HepG2 (cell line): Measurements from ENCODE around the gene FUBP3. TPM values are rescaled to one million over a fixed set of nuclear protein-coding genes. Genes with fewer than 3 reads are reported as not detected.

Experiments
- ATAC-seq: fragments of 200-7000 bp; cut with Tn5 transposase; 3 replicates; pipeline ENCODE4 v1.9.1; 2020; ENCODE audit warnings: mild to moderate bottlenecking, moderate library complexity
- BruUV-seq: library from RNA; stranded (reverse); fragments of 400-500 nt; replicated peaks from 2 replicates; lab custom pipeline; 2021; lab: Mats Ljungman, UMichigan
- CTCF ChIA-PET: fragments of 300-600 bp; formaldehyde crosslinking; extraction: SDS; loops from one replicate; lab custom pipeline; 2021; ENCODE audit warnings: low total read pairs, inconsistent platforms, low intra/inter-chr PET ratio; lab: Yijun Ruan, JAX
- POLR2A ChIA-PET: fragments of 350-600 bp; sonication (Branson Sonifier 250); formaldehyde crosslinking; loops from one replicate; lab custom pipeline; 2020; ENCODE audit warnings: antibody characterized with exemption, inconsistent platforms; lab: Yijun Ruan, JAX
- DNase-seq: peaks from one replicate; pipeline ENCODE4 v3.0.0-alpha.2; 2015; ENCODE audit warnings: low spot score
- FAIRE-seq: peaks from 3 replicates; lab custom pipeline; 2011; peaks lifted over from hg19 to GRCh38; lab: Jason Lieb, UNC
- H2AFZ ChIP-seq: one replicate; pipeline ENCODE4 v1.6.1; 2011; ENCODE audit warnings: low read length, inconsistent platforms
- H3K27ac ChIP-seq: fragments of 300-600 bp; 3 replicates; pipeline ENCODE4 v1.8.0; 2011; ENCODE audit warnings: mixed run types, mild to moderate bottlenecking, mixed read lengths, low read length, inconsistent platforms; ENCODE audit not compliant: insufficient read depth; ENCODE audit errors: extremely low read length
- H3K27me3 ChIP-seq, 2 experiments: fragments of 200-600 bp in 1 of 2; 2 replicates in 1 of 2; 3 replicates in 1 of 2; pipeline versions ENCODE4 v1.6.0 to v1.8.0; 2011; ENCODE audit warnings: low read length in 2 of 2, mild to moderate bottlenecking in 2 of 2, moderate library complexity in 2 of 2, inconsistent platforms in 1 of 2; ENCODE audit not compliant: insufficient read depth in 2 of 2, control insufficient read depth in 1 of 2
- H3K36me3 ChIP-seq, 2 experiments: fragments of 200-600 bp in 1 of 2; replicated peaks in 1 of 2; 2 replicates in 1 of 2; 3 replicates in 1 of 2; pipeline versions ENCODE4 v1.5.1 to v1.8.0; 2011; ENCODE audit warnings: low read length in 2 of 2, inconsistent platforms in 1 of 2; ENCODE audit not compliant: insufficient read depth in 2 of 2, control insufficient read depth in 1 of 2
- H3K4me1 ChIP-seq: 2 replicates; pipeline ENCODE4 v1.5.1; 2012; ENCODE audit warnings: low read length, inconsistent platforms; ENCODE audit not compliant: insufficient read depth
- H3K4me2 ChIP-seq: 2 replicates; pipeline ENCODE4 v1.6.0; 2011; ENCODE audit warnings: low read depth, low read length, inconsistent platforms
- H3K4me3 ChIP-seq, 3 experiments: fragments of 200-600 bp in 1 of 3; sonication (generic), shearing (Covaris generic) in 1 of 3; replicated peaks in 1 of 3; 2 replicates each; pipeline ENCODE4 v1.5.1; 2011 to 2016; ENCODE audit warnings: low read length in 3 of 3, inconsistent platforms in 2 of 3, low read depth in 2 of 3, mild to moderate bottlenecking in 2 of 3, control low read depth in 1 of 3, mixed read lengths in 1 of 3; ENCODE audit not compliant: insufficient read depth in 1 of 3
- H3K79me2 ChIP-seq: one replicate; pipeline ENCODE4 v1.6.1; 2011; ENCODE audit warnings: low read length, inconsistent platforms; ENCODE audit not compliant: insufficient read depth
- H3K9ac ChIP-seq: 2 replicates; pipeline ENCODE4 v1.6.0; 2011; ENCODE audit warnings: mild to moderate bottlenecking, low read depth, low read length, inconsistent platforms; ENCODE audit not compliant: insufficient read depth
- H3K9me3 ChIP-seq: 2 replicates; pipeline ENCODE4 v1.5.1; 2012; ENCODE audit warnings: mild to moderate bottlenecking, low read length
- H4K20me1 ChIP-seq: 2 replicates; pipeline ENCODE4 v1.6.0; 2011; ENCODE audit warnings: inconsistent platforms, mild to moderate bottlenecking, low read length, moderate library complexity; ENCODE audit not compliant: insufficient read depth
- CCDC6 ChIP-seq: sonication (generic); formaldehyde crosslinking; IDR thresholded peaks from 2 replicates; pipeline ENCODE4 v1.8.1; 2022; ENCODE audit warnings: mild to moderate bottlenecking, missing genetic modification reagents, moderate library complexity
- KLF11 ChIP-seq: IDR thresholded peaks from 2 replicates; pipeline ENCODE4 v1.6.1; 2016; ENCODE audit warnings: missing compliant biosample characterization
- NCOA1 ChIP-seq: sonication (generic); formaldehyde crosslinking; IDR thresholded peaks from 2 replicates; pipeline ENCODE4 v1.9.0; 2021; ENCODE audit warnings: missing genetic modification reagents
- PRDM15 ChIP-seq: sonication (generic); formaldehyde crosslinking; IDR thresholded peaks from 2 replicates; pipeline ENCODE4 v1.4.0; 2020; ENCODE audit warnings: missing genetic modification reagents
- SPEN ChIP-seq: sonication (generic); formaldehyde crosslinking; IDR thresholded peaks from 2 replicates; pipeline ENCODE4 v1.5.1; 2020; ENCODE audit warnings: low read depth, mild to moderate bottlenecking, missing genetic modification reagents
- TARDBP ChIP-seq: sonication (generic); formaldehyde crosslinking; IDR thresholded peaks from 2 replicates; pipeline ENCODE4 v1.8.0; 2022; ENCODE audit warnings: mild to moderate bottlenecking, missing genetic modification reagents
- TBL1XR1 ChIP-seq: fragments of 150-350 bp; IDR thresholded peaks from 2 replicates; pipeline ENCODE4 v1.6.1; 2014; ENCODE audit warnings: borderline replicate concordance, low read length; ENCODE audit not compliant: partially characterized antibody
- ZNF780A ChIP-seq: sonication (generic); formaldehyde crosslinking; IDR thresholded peaks from 2 replicates; pipeline ENCODE4 v1.8.0; 2022; ENCODE audit warnings: mild to moderate bottlenecking, missing genetic modification reagents, moderate library complexity
- ZNF792 ChIP-seq: IDR thresholded peaks from 2 replicates; pipeline ENCODE4 v1.6.1; 2016
- ZNF891 ChIP-seq: sonication (generic); formaldehyde crosslinking; IDR thresholded peaks from 2 replicates; pipeline ENCODE4 v1.5.0; 2020; ENCODE audit warnings: mild to moderate bottlenecking, missing genetic modification reagents
- ZSCAN25 ChIP-seq: sonication (generic); formaldehyde crosslinking; IDR thresholded peaks from 2 replicates; pipeline ENCODE4 v1.8.0; 2022; ENCODE audit warnings: mild to moderate bottlenecking, missing genetic modification reagents
- WGBS: methylation state at CpG from one replicate; pipeline ENCODE4 v1.1.6; 2017; ENCODE audit warnings: low lambda C conversion rate; 5-methylcytosine and 5-hydroxymethylcytosine counted together
- in situ Hi-C: cut with HindIII; loops from 2 replicates; pipeline ENCODE4 v1.10.0; 2017; ENCODE audit warnings: low pct_unique_long_range_greater_than_20kb; ENCODE audit not compliant: extremely low pct_ligation_motif_present
- intact Hi-C: fragments of 100-400 bp; cut with micrococcal nuclease; formaldehyde crosslinking; loops from one replicate; pipeline ENCODE4 v1.10.0; 2022; ENCODE audit not compliant: unreplicated experiment
- polyA plus RNA-seq, 8 experiments: library from polyadenylated mRNA; depleted of rRNA in 3 of 8; stranded (reverse) in 7 of 8; unstranded in 1 of 8; fragments of >200 nt; fragmentation: Illumina TruSeq in 4 of 8; extraction: Trizol in 4 of 8; gene quantifications; 2 replicates each; pipeline versions ENCODE4 v1.2.1 to v1.2.3, GENCODE V29; 2011 to 2016; ENCODE audit warnings: low read depth in 4 of 8, missing spikeins in 1 of 8, mixed read lengths in 1 of 8; ENCODE audit not compliant: insufficient read depth in 1 of 8
- total RNA-seq, 5 experiments: library from RNA; depleted of rRNA; stranded (reverse); fragments of >200 nt; fragmentation: Illumina TruSeq; extraction: Trizol; gene quantifications; 2 replicates each; pipeline ENCODE4 v1.2.3, GENCODE V29; 2016; ENCODE audit warnings: low read depth in 1 of 5
- TF ChIP-seq, protein P1 (sequence below): sonication (generic); formaldehyde crosslinking; IDR thresholded peaks from 2 replicates; pipeline ENCODE4 v1.4.0; 2020; ENCODE audit warnings: missing genetic modification reagents, mild to moderate bottlenecking, borderline replicate concordance

The FUBP3 gene
- total and polyA plus RNA-seq, 2 of the 13 experiments (the other 11 are each of a cell fraction or from before 2014, with no cell fraction given): 28.7 to 40.0 TPM

GRCh38 chr9:130616451-130616850 lies 37.1 kb downstream of the FUBP3 start:
- H3K9me3 ChIP-seq: no peaks in the 10 kb centered on the region
- H3K27me3 ChIP-seq: no peaks in the 10 kb centered on the region
- BruUV-seq: no TSS peak
- H3K4me2 ChIP-seq: no peak overlapping the region
- H3K9ac ChIP-seq: no peak overlapping the region
- FAIRE-seq: no peak
- no peaks in the 10 kb centered on the region for H3K4me1 ChIP-seq
- POLR2A ChIA-PET: no interaction called here
- no peak overlapping the region for H3K4me3 ChIP-seq
- TF ChIP-seq ZSCAN25 (no peak), TBL1XR1 (no peak), NCOA1 (CRISPR knock-in tag) (no peak), KLF11 (no peak)
- TF ChIP-seq, all 625 proteins: peak for 0
- DNase-seq (no peak), ATAC-seq (no peak)
- WGBS: 97% methylated on average over 4 of the region's 10 CpGs
- in situ Hi-C loops: no loop called here
- H3K36me3 ChIP-seq: peaks cover 53 to 99% of the 10 kb centered on the region in 2 experiments
- intact Hi-C loops: no loop called here
- H3K79me2 ChIP-seq: no peaks in the 10 kb centered on the region
- H4K20me1 ChIP-seq: no peaks in the 10 kb centered on the region
- CTCF ChIA-PET: no interaction called here
- no peak overlapping the region for H3K27ac ChIP-seq
- no peak overlapping the region for H2AFZ ChIP-seq

DNA sequence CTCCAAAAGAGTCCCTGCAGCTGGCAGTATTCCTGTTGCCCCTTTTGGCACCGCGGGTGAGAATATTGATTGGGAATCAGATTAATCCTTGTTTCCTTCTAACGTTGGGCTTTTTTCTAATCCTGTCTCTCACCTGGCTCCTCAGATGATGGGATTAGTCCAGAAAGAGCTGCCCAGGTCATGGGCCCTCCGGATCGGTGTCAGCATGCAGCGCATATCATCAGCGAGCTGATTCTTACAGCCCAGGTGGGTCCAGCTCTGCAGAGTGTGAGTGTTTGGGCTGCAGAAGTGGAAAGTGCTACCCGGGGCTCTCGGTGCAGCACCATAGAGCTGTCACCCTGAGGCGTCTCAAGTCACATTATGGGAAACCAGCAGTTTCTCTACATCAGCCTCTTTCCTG lies 44.1 kb downstream of the FUBP3 start:
- no peak overlapping the region for H3K9ac ChIP-seq
- H3K36me3 ChIP-seq: peaks cover 33 to 88% of the 10 kb centered on the region in 2 experiments
- no TSS peak for BruUV-seq
- no peaks in the 10 kb centered on the region for H3K4me1 ChIP-seq
- no peaks in the 10 kb centered on the region for H4K20me1 ChIP-seq
- H3K4me3 ChIP-seq: no peak overlapping the region
- ChIA-PET POLR2A (no interaction called here), CTCF (interaction anchor here (1.4 kb wide), 1 partner anchor 162 kb away, joined by 9 read pairs; no protein-coding TSS in a partner anchor)
- no peak for DNase-seq
- intact Hi-C loops: no loop called here
- over 99% methylated on average over 10 of the region's 10 CpGs for WGBS
- H3K27ac ChIP-seq: no peak overlapping the region
- no peaks in the 10 kb centered on the region for H3K27me3 ChIP-seq
- ATAC-seq: no peak
- no peak overlapping the region for H3K4me2 ChIP-seq
- in situ Hi-C loops: no loop called here
- no peak overlapping the region for H2AFZ ChIP-seq
- no peaks in the 10 kb centered on the region for H3K9me3 ChIP-seq
- no peaks in the 10 kb centered on the region for H3K79me2 ChIP-seq
- FAIRE-seq: no peak
- TF ChIP-seq ZNF891 (CRISPR knock-in tag) (no peak), SPEN (CRISPR knock-in tag) (no peak), PRDM15 (CRISPR knock-in tag) (no peak), CCDC6 (CRISPR knock-in tag) (no peak), ZNF780A (no peak), TARDBP (CRISPR knock-in tag) (no peak), ZNF792 (CRISPR knock-in tag) (no peak)
- TF ChIP-seq, protein P1, sequence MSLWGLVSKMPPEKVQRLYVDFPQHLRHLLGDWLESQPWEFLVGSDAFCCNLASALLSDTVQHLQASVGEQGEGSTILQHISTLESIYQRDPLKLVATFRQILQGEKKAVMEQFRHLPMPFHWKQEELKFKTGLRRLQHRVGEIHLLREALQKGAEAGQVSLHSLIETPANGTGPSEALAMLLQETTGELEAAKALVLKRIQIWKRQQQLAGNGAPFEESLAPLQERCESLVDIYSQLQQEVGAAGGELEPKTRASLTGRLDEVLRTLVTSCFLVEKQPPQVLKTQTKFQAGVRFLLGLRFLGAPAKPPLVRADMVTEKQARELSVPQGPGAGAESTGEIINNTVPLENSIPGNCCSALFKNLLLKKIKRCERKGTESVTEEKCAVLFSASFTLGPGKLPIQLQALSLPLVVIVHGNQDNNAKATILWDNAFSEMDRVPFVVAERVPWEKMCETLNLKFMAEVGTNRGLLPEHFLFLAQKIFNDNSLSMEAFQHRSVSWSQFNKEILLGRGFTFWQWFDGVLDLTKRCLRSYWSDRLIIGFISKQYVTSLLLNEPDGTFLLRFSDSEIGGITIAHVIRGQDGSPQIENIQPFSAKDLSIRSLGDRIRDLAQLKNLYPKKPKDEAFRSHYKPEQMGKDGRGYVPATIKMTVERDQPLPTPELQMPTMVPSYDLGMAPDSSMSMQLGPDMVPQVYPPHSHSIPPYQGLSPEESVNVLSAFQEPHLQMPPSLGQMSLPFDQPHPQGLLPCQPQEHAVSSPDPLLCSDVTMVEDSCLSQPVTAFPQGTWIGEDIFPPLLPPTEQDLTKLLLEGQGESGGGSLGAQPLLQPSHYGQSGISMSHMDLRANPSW (CRISPR knock-in tag): no peak
